NOMO-1 treated with dmso at 0.1 percent for 144 hours (cell line): Measurements from ENCODE around the gene F8.
"Not testable (repeated sequence)": the region's sequence is repeated elsewhere in the genome, so short reads cannot be mapped to it uniquely, and the experiment has no call there.

Experiments used
- DNase-seq: peaks from one replicate; lab custom pipeline; 2025; ENCODE audit not compliant: unreplicated experiment; lab: John Stamatoyannopoulos, UW

The F8 gene

GRCh38 chrX:154885549-154885948 is 137.0 kb downstream of the F8 start:
- DNase-seq: not testable (repeated sequence)

- not testable (repeated sequence) for DNase-seq
These were observed 137.5 kb downstream of the F8 start for GRCh38 chrX:154885057-154885456.

GRCh38 chrX:154884069-154884468 is 138.5 kb downstream of the F8 start:
- DNase-seq: not testable (repeated sequence)

GRCh38 chrX:154873329-154873728 is 149.2 kb downstream of the F8 start:
- DNase-seq: no peak

- DNase-seq: not testable (repeated sequence)
These were observed 154.0 kb downstream of the F8 start for GRCh38 chrX:154868522-154868921.

- no peak for DNase-seq
These were observed 167.3 kb downstream of the F8 start for GRCh38 chrX:154855256-154855655.

- no peak for DNase-seq
These were observed 171.4 kb downstream of the F8 start for GRCh38 chrX:154850957-154851611.

GRCh38 chrX:154840856-154841255 is 181.7 kb downstream of the F8 start:
- no peak for DNase-seq

GRCh38 chrX:154836163-154836562 is 186.4 kb downstream of the F8 start:
- no peak for DNase-seq

- DNase-seq: no peak
These were observed 188.0 kb downstream of the F8 start, which contains the start of gene SMIM9 for GRCh38 chrX:154834562-154834961. SMIM9 (minus strand) TSS chrX:154834662; CDS start chrX:154830856, 3,806 bp downstream.

GRCh38 chrX:154833746-154834274 is 188.7 kb downstream of the F8 start:
- no peak for DNase-seq

- DNase-seq: no peak
These were observed 192.5 kb downstream of the F8 start for GRCh38 chrX:154829926-154830442.

- DNase-seq: no peak
These were observed 193.4 kb downstream of the F8 start for GRCh38 chrX:154829134-154829533.

GRCh38 chrX:154828016-154828408 is 194.5 kb downstream of the F8 start:
- DNase-seq: no peak

GRCh38 chrX:154827194-154828015 is 195.1 kb downstream of the F8 start:
- DNase-seq: no peak

- DNase-seq: not testable (repeated sequence)
These were observed 196.9 kb downstream of the F8 start for GRCh38 chrX:154825586-154825985.

- no peak for DNase-seq
These were observed 197.9 kb downstream of the F8 start for GRCh38 chrX:154824638-154825037.

- no peak for DNase-seq
These were observed 200.5 kb downstream of the F8 start for GRCh38 chrX:154822029-154822428.

GRCh38 chrX:154821523-154821922 is 201.0 kb downstream of the F8 start:
- no peak for DNase-seq

- no peak for DNase-seq
These were observed 202.7 kb downstream of the F8 start for GRCh38 chrX:154819771-154820341.
